Liver (tissue), 9 donors: ENCODE measurements around the gene ANTXR1. TPM values are rescaled to one million over a fixed set of nuclear protein-coding genes. Genes with fewer than 3 reads are reported as not detected.

Experiments
- DNase-seq: peaks from one replicate; pipeline ENCODE4 v3.0.0-alpha.2; 2017; ENCODE audit warnings: low spot score
- H3K27ac ChIP-seq, 2 donors: one replicate each; pipeline ENCODE4 v1.7.0; 2013; ENCODE audit warnings: inconsistent platforms in 2 of 2, low read length in 2 of 2, control low read depth in 1 of 2, low read depth in 1 of 2, mild to moderate bottlenecking in 1 of 2
- H3K27me3 ChIP-seq, 4 donors: one replicate each; pipeline versions ENCODE4 v1.6.1 to v1.7.0; 2013; ENCODE audit warnings: low read length in 3 of 4, inconsistent platforms in 1 of 4, mild to moderate bottlenecking in 1 of 4, moderate library complexity in 1 of 4; ENCODE audit not compliant: control insufficient read depth in 4 of 4, insufficient read depth in 4 of 4
- H3K36me3 ChIP-seq, 4 donors: one replicate each; pipeline versions ENCODE4 v1.6.1 to v1.7.0; 2013; ENCODE audit warnings: low read length in 3 of 4, mild to moderate bottlenecking in 3 of 4, low read depth in 1 of 4, moderate library complexity in 1 of 4; ENCODE audit not compliant: control insufficient read depth in 4 of 4, insufficient read depth in 3 of 4
- H3K4me1 ChIP-seq, 4 donors: one replicate each; pipeline versions ENCODE4 v1.6.1 to v1.7.0; 2013; ENCODE audit warnings: low read length in 3 of 4, mild to moderate bottlenecking in 3 of 4, moderate library complexity in 1 of 4; ENCODE audit not compliant: control insufficient read depth in 4 of 4, insufficient read depth in 4 of 4
- H3K4me3 ChIP-seq, 3 donors: one replicate each; pipeline versions ENCODE4 v1.6.1 to v1.7.0; 2013; ENCODE audit warnings: low read length in 3 of 3, control low read depth in 1 of 3, low read depth in 1 of 3, mild to moderate bottlenecking in 1 of 3
- H3K9ac ChIP-seq, 2 donors: one replicate each; pipeline ENCODE4 v1.7.0; 2013; ENCODE audit warnings: low read length in 2 of 2, mild to moderate bottlenecking in 2 of 2, moderate library complexity in 2 of 2, control low read depth in 1 of 2, low read depth in 1 of 2
- H3K9me3 ChIP-seq, 4 donors: one replicate each; pipeline versions ENCODE4 v1.6.1 to v1.7.0; 2013; ENCODE audit warnings: low read length in 3 of 4; ENCODE audit not compliant: control insufficient read depth in 4 of 4
- ATF3 ChIP-seq: IDR thresholded peaks from 2 replicates; pipeline ENCODE4 v1.6.1; 2016; ENCODE audit warnings: antibody characterized with exemption
- EGR1 ChIP-seq, 2 donors: IDR thresholded peaks; 2 replicates each; pipeline ENCODE4 v1.6.1; 2016 to 2018; ENCODE audit warnings: antibody characterized with exemption in 2 of 2, low read depth in 2 of 2
- FOXA1 ChIP-seq: IDR thresholded peaks from 2 replicates; pipeline ENCODE4 v1.6.1; 2016; ENCODE audit warnings: antibody characterized with exemption
- FOXA2 ChIP-seq: IDR thresholded peaks from 2 replicates; pipeline ENCODE4 v1.6.1; 2016; ENCODE audit warnings: antibody characterized with exemption
- HNF4A ChIP-seq, 2 donors: conservative IDR thresholded peaks; 2 replicates each; pipeline ENCODE4 v1.6.1; 2016; ENCODE audit warnings: antibody characterized with exemption in 2 of 2, mild to moderate bottlenecking in 2 of 2
- HNF4G ChIP-seq: IDR thresholded peaks from 2 replicates; pipeline ENCODE4 v1.6.1; 2016; ENCODE audit warnings: antibody characterized with exemption
- JUND ChIP-seq, 2 donors: IDR thresholded peaks; 2 replicates each; pipeline ENCODE4 v1.6.1; 2016; ENCODE audit warnings: antibody characterized with exemption in 2 of 2
- NR2F2 ChIP-seq: IDR thresholded peaks from 2 replicates; pipeline ENCODE4 v1.6.1; 2016; ENCODE audit warnings: antibody characterized with exemption
- RAD21 ChIP-seq, 2 donors: IDR thresholded peaks; 2 replicates each; pipeline ENCODE4 v1.6.1; 2016; ENCODE audit warnings: antibody characterized with exemption in 2 of 2, mild to moderate bottlenecking in 2 of 2
- REST ChIP-seq: IDR thresholded peaks from 2 replicates; pipeline ENCODE4 v1.6.1; 2016; ENCODE audit warnings: antibody characterized with exemption, mild to moderate bottlenecking
- RXRA ChIP-seq, 2 donors: IDR thresholded peaks; 2 replicates each; pipeline ENCODE4 v1.6.1; 2017 to 2018; ENCODE audit warnings: antibody characterized with exemption in 2 of 2, mild to moderate bottlenecking in 1 of 2
- SP1 ChIP-seq: IDR thresholded peaks from 2 replicates; pipeline ENCODE4 v1.6.1; 2018; ENCODE audit warnings: antibody characterized with exemption, mild to moderate bottlenecking
- TAF1 ChIP-seq: conservative IDR thresholded peaks from 2 replicates; pipeline ENCODE4 v1.6.1; 2016; ENCODE audit warnings: antibody characterized with exemption, mild to moderate bottlenecking
- YY1 ChIP-seq: IDR thresholded peaks from 2 replicates; pipeline ENCODE4 v1.6.1; 2016; ENCODE audit warnings: antibody characterized with exemption, mild to moderate bottlenecking
- WGBS: extraction: QIAGEN DNeasy Blood & Tissue Kit; methylation state at CpG from one replicate; pipeline ENCODE4 v1.1.7; 2013; 5-methylcytosine and 5-hydroxymethylcytosine counted together
- polyA plus RNA-seq, 2 donors: library from polyadenylated mRNA; stranded (reverse) in 1 of 2; unstranded in 1 of 2; fragments of 200-250 nt in 1 of 2; fragments of >200 nt in 1 of 2; fragmentation: Nextera tagmentation in 1 of 2; extraction: Ambion mirVana in 1 of 2; gene quantifications; one replicate each; pipeline versions ENCODE4 v1.2.1 to v1.2.3, GENCODE V29; 2013 to 2015
- total RNA-seq, 2 donors: library from RNA; depleted of rRNA; stranded (reverse); fragments of >200 nt; gene quantifications; one replicate each; pipeline ENCODE4 v1.2.3, GENCODE V29; 2014
- TF ChIP-seq, protein P1 (sequence below): fragments of 150-350 bp; IDR thresholded peaks from 2 replicates; pipeline ENCODE4 v1.5.1; 2017; ENCODE audit warnings: improper control_type of control experiment, low read depth, low read length; ENCODE audit not compliant: missing input control
- TF ChIP-seq, protein P2 (sequence below): IDR thresholded peaks from 2 replicates; pipeline ENCODE4 v1.6.1; 2016; ENCODE audit warnings: antibody characterized with exemption
- TF ChIP-seq, protein P3 (sequence below): IDR thresholded peaks from 2 replicates; pipeline ENCODE4 v1.6.1; 2016; ENCODE audit warnings: antibody characterized with exemption
- donor health status: healthy.
- donor health status: healthy.
- donor health status: healthy.
- donor health status: healthy.
- donor health status: healthy.

ANTXR1 gene
- total and polyA plus RNA-seq, 4 donors, result 0.60 to 3.6 (median 1.8) TPM

DNA sequence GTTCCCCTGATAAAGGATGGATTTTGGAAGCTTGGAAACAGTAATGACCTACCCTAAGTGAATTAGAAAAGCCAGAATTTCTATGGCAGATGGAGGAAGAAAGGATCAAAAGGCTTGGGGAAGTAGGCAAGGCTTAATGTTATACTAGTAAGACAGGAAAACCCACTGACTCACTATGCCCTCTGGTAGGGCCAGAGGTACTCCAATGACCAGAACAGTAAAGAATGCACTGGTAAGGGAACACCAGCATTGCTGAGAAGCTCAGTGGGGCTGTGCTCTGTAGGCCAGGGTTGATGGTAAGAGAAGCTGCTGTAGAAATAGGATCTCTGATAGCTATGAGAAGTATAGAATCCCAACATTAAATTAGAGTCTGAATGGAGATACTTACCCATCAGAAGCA, 247.7 kb downstream of the ANTXR1 start:
- Histone ChIP-seq H3K27me3 (no peaks in the 10 kb centered on the region), H3K4me1 (no peaks in the 10 kb centered on the region), H3K27ac (no peak overlapping the region), H3K9me3 (peaks cover 0 to 7% (median 4%) of the 10 kb centered on the region in 4 donors), H3K4me3 (no peak overlapping the region), H3K9ac (no peak overlapping the region), H3K36me3 (no peaks in the 10 kb centered on the region)
- TF ChIP-seq FOXA2 (no peak), RAD21 (IDR thresholded peaks at IDR 0.05) (no peak), EGR1 (IDR thresholded peaks at IDR 0.05; ENCODE audit: low read depth in 2 of 2) (no peak), YY1 (no peak), ATF3 (no peak), HNF4G (no peak), REST (no peak), FOXA1 (no peak), JUND (IDR thresholded peaks at IDR 0.05) (no peak), RXRA (IDR thresholded peaks at IDR 0.05) (no peak), HNF4A (conservative IDR thresholded peaks at IDR 0.05) (no peak), SP1 (no peak), NR2F2 (no peak)
- TF ChIP-seq, protein P1, sequence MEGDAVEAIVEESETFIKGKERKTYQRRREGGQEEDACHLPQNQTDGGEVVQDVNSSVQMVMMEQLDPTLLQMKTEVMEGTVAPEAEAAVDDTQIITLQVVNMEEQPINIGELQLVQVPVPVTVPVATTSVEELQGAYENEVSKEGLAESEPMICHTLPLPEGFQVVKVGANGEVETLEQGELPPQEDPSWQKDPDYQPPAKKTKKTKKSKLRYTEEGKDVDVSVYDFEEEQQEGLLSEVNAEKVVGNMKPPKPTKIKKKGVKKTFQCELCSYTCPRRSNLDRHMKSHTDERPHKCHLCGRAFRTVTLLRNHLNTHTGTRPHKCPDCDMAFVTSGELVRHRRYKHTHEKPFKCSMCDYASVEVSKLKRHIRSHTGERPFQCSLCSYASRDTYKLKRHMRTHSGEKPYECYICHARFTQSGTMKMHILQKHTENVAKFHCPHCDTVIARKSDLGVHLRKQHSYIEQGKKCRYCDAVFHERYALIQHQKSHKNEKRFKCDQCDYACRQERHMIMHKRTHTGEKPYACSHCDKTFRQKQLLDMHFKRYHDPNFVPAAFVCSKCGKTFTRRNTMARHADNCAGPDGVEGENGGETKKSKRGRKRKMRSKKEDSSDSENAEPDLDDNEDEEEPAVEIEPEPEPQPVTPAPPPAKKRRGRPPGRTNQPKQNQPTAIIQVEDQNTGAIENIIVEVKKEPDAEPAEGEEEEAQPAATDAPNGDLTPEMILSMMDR, result no peak
- TF ChIP-seq, protein P2, sequence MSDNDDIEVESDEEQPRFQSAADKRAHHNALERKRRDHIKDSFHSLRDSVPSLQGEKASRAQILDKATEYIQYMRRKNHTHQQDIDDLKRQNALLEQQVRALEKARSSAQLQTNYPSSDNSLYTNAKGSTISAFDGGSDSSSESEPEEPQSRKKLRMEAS, result no peak
- TF ChIP-seq, protein P3, sequence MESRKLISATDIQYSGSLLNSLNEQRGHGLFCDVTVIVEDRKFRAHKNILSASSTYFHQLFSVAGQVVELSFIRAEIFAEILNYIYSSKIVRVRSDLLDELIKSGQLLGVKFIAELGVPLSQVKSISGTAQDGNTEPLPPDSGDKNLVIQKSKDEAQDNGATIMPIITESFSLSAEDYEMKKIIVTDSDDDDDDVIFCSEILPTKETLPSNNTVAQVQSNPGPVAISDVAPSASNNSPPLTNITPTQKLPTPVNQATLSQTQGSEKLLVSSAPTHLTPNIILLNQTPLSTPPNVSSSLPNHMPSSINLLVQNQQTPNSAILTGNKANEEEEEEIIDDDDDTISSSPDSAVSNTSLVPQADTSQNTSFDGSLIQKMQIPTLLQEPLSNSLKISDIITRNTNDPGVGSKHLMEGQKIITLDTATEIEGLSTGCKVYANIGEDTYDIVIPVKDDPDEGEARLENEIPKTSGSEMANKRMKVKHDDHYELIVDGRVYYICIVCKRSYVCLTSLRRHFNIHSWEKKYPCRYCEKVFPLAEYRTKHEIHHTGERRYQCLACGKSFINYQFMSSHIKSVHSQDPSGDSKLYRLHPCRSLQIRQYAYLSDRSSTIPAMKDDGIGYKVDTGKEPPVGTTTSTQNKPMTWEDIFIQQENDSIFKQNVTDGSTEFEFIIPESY, result no peak
- DNase-seq, result no peak

GRCh38 chr2:69269330-69269729, 256.4 kb downstream of the ANTXR1 start:
- Histone ChIP-seq H3K4me3 (no peak overlapping the region), H3K9me3 (no peaks in the 10 kb centered on the region), H3K36me3 (no peaks in the 10 kb centered on the region), H3K27me3 (no peaks in the 10 kb centered on the region), H3K9ac (no peak overlapping the region), H3K27ac (no peak overlapping the region), H3K4me1 (peaks cover 0 to 4% (median 0%) of the 10 kb centered on the region in 4 donors)
- WGBS, result 62% methylated on average over 4 of the region's 4 CpGs
- no peak for DNase-seq
- TF ChIP-seq, protein P3, result no peak
- TF ChIP-seq HNF4A (conservative IDR thresholded peaks at IDR 0.05), result no peak
- TF ChIP-seq, protein P1, result no peak
- no peak for TF ChIP-seq TAF1
- TF ChIP-seq RXRA (IDR thresholded peaks at IDR 0.05), result no peak
- no peak for TF ChIP-seq YY1
- no peak for TF ChIP-seq JUND (IDR thresholded peaks at IDR 0.05)
- TF ChIP-seq FOXA1, result no peak
